Stimulated activated naive CD4-positive, alpha-beta T cell treated with Interleukin-2 at 50 U/mL for 16 hours (primary cell): ENCODE measurements around the gene NPTX2.

ENCODE experiments used
- DNase-seq: peaks from one replicate; lab custom pipeline; 2025; lab: John Stamatoyannopoulos, UW

Gene NPTX2

DNA sequence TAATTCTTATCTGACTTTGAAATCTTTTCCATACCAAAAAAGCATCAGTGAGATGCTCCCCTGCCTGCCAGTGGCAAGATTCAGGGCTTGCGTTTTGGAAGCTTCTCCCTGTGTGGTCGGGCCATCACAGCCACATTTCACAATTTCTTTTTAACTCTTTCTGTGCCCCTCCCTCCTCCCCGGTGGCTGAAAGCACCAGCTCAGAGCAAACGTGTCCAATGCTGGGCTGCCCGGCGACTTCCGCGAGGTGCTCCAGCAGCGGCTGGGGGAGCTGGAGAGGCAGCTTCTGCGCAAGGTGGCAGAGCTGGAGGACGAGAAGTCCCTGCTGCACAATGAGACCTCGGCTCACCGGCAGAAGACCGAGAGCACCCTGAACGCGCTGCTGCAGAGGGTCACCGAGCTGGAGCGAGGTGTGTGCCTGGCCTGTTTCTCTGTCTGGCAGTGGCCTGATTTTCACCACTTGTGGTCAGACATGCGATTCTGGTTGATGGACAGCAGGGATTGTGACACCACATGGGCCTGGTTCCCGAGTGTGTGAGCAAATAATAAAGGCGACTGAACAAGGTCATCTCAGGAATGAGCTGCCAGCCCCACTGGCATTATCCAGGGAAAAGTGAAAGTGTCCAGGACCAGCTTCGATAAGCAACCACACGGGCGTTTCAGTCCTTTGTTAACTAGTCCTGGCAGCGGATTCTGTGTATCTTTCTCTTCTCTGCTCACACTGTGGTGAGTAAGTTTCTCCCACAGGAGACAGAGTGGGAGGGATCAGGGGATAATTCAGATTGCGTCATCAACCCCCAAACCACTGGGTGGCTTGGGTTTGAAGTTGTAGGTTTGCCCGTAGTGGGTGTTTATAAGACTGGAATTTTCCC lies 2.6 kb downstream of the NPTX2 start:
- DNase-seq: no peak

DNA sequence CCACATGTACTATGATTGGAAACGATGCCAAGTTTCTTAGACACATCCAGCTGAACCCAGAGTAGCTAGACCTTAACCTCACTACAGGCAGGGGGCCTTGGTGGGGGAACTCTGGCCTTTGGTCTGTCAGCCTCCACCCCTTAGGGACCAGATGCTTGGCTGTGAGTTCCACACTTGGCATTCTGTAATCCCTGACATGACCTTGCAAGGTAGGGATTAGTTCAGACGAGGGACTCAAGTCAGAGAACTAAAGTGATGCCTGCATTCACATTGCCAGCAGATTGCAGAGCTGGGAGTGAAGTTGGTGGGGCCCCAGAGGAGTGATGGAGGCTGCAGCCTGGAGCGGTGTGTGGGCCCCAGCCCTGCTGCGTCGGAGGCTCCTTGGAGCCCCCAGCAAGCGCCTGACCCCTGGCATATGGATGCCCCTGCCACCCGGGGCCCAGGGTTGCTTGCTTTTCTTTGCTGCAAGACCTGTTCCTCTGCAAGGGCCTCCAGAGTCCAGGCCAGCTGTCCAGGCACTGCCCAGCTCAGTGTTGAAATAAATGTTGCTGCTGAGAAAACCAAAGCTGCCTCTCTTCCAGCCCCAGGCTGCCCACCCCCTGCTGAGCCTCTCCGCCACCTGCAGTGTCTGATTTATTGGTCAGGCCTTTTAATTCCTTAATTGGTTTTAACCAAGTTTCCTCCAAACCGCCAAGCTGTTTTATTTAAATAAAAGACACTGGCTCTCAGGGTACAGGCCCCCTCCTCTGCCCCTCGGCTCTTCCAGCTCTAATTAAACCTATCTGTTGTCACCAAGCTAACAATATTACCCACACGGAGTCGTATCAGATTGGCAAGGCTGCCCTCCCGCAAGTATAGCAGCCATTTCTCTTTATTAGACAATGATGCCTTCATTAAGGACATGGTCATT lies 4.7 kb downstream of the NPTX2 start:
- DNase-seq: no peak

DNA sequence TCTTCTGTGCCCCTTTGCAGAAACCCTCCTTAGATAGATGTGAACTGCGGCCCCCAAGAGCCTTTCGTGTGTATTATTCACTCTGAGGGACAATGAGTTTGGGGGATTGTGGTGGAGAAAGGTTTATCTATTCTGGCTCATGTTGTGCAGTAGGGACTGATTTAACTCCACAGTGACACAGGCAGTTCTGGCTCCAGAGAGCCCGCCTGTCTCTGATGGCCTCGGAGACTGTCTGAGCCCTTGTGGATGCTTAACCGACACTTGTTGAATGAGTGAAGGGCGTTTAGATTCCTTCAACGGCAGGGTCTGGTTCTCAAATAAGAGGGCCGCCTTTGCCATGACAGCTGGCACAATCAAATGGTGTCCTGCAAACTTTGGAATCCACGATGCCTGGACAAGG lies 5.8 kb downstream of the NPTX2 start:
- no peak for DNase-seq

DNA sequence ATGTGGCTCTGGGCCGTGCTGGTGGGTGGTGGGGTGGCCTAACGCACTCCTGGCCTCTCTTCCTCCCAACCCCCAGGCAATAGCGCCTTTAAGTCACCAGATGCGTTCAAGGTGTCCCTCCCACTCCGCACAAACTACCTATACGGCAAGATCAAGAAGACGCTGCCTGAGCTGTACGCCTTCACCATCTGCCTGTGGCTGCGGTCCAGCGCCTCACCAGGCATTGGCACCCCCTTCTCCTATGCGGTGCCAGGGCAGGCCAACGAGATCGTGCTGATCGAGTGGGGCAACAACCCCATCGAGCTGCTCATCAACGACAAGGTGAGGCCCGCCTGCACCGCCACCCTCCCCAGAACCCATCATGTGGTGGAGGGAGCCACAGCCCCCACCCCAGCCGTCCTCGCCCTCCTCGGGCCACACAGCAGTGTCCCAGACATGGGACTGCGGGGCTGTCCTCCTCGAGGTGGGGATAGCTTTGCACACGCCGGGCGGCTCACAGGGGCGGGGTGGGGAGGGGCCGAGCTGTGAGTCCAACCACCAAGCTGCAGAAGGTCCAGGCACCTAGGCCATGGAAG lies 7.8 kb downstream of the NPTX2 start:
- no peak for DNase-seq

DNA sequence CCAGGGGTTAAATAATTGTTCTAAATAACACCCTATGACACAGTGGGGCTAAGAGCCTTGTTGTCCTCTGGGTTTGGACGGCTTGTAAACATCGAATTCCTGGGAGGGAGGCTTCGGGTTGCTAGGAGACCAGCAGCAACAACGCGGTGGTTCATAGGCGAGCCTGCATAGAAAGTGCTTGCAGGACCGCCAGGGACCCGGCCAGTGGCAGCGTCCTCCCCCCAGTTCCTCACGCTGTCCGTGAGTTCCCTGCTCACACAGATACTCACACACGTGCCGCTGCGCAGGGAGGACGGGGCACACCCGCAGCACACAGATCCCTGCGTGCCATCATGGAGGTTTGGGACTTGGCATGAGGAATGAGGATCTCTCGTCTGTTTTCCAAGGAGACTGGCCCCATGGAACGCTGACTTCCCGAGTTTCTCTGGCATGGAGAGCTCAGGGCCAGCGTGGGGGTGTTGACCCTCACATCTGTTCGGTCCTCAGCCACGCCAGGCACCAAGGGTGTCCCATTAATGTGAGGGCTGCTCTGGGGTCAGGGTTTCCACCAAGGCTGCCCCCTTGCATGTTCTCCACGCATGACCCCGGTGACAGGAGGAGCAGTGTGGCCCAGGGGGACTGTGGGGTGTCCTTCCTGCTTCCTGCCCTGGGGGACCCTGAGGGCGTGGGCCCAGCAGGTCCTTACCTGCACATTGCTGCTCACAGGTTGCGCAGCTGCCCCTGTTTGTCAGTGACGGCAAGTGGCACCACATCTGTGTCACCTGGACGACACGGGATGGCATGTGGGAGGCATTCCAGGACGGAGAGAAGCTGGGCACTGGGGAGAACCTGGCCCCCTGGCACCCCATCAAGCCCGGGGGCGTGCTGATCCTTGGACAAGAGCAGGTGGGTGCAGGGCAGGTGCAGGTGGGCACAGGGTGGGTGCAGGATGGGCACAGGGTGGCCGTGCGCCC lies 9.7 kb downstream of the NPTX2 start:
- no peak for DNase-seq

DNA sequence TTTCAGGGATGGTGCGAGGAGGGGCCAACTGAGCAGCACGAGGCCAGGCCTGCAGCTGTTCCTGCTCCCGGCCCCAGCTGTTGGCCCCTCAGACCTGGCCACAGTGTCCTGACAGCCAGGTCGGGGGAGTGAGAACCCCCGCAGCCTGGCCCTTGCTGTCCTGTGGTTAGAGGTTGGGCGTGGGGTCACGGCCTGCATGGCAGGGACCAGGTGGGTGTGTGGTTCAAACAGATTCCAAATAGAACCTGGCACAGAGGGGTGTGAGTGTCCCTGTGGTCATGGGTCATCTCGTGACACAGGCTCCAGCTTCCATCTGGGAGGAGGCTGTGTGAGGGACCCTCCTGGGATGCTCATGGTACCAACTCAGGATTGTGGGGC lies 10.3 kb downstream of the NPTX2 start:
- no peak for DNase-seq

DNA sequence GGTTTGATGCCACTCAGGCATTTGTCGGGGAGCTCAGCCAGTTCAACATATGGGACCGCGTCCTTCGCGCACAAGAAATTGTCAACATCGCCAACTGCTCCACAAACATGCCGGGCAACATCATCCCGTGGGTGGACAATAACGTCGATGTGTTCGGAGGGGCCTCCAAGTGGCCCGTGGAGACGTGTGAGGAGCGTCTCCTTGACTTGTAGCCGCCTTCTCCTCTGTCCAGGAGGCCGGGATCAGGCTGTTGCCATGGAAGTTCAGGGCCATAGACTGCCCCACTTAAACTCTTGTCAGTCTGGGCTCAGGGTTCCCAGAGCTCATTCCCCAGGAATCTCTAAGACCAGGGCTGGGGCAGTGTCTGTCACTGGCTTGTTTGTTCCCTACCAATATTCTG lies 11.3 kb downstream of the NPTX2 start:
- DNase-seq: no peak

DNA sequence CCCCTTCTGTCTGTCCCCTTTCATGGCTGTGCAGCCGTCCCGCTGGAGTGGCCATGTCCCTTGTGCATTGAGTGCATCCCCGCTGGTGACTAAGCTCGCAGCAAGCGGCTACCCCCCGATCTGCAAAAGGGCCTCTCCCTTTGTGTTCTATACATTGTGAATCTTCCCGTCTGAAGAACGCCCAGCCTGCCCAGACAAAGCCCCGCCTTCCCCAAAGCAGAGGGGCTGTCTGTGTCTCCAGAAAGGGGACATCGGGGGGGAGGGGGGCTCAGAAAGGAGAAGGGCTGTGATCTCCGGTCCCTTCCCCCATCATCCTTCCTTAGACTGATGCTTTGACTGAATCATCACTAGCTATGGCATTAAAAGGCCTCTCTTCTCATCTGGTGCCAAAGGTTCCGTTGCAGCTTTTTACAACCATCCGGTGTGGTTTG lies 11.9 kb downstream of the NPTX2 start:
- DNase-seq: no peak

DNA sequence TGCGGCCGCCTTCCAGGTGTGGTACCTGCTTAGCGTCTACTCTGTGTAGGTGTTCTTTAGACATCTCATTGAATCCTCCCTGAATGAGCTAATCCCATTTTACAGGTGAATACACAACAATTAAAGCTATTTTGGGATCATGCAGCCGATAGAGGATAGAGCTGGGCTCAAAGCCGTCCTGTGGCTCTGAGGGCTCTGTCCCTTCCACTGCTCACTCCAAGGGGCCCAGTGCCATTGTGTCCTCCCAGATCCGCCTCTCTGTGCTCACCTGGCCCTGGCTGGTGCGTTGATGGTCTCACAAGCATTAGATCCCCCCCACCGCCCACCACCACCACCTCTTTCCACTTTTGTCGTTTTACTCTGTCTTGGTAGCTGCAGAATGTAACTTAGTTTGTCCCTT lies 13.1 kb downstream of the NPTX2 start:
- DNase-seq: no peak

DNA sequence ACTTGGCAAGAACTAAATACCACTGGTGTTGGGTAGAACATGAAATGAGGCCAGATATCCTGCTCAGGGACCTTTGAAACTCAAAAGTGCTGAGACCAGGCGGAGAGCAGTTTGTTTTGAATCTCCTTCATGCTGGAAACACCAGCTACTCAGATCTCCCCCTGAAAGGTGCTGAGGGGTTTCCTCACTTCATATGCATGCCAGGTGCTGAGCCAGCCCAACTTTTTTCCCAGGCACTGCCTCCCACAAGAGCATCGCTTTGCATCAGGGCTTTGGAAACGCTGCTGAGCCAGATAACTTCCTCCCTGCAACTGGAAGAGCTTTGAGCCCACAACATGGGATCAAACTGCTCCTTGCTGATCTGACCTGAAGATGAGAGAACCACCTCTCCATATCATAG lies 13.7 kb downstream of the NPTX2 start:
- DNase-seq: no peak

DNA sequence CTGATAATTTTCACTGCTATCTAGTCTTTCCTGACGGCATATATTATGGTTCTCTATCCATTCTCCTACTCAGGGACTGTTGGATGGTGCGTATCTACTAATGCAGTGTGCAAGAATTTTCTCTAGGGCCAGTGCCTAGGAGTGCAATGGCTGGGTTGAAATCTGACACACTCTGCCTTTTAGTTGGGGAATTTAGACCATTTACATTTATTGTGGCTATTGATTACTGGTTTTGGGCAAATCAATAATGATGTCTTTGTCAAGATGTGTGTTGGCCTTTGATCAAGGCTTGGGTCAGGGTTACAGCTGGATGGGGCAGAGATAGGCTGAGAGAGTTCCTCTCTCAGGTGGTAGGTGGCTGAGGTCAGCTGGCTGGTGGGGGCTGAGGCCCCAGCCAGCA lies 21.8 kb downstream of the NPTX2 start:
- no peak for DNase-seq

DNA sequence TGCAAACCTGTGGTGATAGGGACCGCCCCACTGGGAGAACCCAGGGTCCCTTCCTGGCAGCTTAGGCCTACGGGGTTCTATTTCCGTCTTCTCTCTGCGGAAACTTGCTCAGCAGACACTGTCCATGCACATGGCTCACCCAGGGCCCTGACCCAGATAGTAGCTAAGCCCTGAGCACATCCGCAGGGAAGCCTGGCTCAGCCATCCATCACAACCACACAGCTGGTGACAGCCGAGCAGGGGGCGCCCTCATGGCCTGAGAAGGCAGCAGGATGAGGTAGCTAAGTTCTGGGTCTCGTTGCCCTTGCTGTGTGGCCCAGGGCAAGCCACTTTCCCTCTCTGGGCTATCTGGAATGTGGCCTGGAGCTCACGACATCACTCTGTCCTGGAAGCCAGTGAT lies 23.3 kb downstream of the NPTX2 start:
- DNase-seq: no peak

DNA sequence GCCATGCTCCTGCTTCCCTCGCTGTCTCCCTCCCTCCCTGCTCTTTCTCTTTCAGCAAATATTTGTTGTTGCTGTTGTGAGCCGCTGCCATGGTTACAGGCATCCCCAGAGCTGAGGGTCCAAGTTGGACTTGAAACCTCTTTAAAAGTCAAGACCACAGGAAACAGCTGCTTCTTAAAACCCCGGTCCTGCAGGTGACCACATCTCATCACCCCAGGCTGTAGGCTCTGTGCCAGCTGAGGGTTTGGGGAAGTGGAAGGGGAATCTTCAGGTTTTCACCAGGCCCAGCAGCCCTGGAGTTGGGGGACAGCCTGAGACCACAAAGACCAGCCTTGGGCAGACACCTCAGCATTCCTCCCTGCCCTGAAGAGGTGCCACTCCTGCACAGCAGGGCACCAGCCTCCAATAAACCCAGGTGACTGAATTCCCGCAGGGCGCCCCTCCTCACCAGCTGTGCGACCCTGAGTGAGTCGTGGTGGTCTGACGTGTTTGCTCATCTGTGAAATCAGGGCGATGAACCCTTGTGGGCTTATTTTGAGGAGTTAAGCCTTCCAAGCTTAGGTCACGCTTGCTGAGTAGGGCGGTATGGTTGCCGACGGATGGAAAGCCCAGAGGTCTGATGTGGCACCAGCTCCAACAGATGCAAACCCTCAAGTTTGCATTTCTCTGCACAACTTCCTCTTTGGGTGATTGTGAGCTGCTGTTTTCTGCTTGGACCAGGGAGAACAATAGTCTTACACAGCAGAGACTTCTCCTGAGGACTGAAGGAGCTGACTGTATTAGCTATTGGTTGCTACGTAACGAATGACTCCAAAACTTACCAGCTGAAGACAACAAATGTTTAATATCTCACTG lies 24.8 kb downstream of the NPTX2 start:
- DNase-seq: no peak

DNA sequence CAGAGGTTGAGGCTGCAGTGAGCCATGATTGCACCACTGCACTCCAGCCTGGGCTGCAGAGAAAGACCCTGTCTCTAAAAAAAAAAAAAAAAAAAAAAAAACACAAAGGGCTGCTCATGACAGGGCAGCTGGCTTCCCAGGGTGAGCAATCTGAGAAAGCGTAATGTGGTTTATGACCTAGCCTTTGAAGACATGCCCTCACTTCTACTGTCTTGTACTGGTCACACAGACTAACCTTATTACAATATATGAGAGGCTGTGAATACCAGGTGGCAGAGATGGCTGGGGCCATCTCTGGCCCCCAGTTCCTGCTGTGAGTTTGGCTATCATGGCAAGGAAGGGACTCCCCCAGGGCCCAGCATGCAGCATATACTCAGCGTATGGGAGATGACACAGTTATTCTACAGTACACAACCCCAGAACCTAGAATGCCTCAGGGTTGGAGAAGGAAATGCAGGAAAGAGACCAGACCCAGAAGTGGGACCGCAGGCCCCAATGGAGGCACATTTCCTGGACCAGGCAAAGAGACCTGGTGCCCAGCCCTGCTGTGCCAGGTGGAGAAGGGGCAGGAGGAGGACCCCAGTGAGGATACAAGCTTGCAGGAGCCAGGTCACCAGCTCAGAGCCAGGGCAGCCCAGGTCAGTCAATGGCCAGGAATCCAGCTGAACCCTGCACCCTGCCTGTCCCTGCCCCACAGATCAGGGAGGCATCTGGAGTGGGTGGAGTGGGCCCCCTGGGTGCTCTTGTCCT lies 26.3 kb downstream of the NPTX2 start:
- DNase-seq: no peak

DNA sequence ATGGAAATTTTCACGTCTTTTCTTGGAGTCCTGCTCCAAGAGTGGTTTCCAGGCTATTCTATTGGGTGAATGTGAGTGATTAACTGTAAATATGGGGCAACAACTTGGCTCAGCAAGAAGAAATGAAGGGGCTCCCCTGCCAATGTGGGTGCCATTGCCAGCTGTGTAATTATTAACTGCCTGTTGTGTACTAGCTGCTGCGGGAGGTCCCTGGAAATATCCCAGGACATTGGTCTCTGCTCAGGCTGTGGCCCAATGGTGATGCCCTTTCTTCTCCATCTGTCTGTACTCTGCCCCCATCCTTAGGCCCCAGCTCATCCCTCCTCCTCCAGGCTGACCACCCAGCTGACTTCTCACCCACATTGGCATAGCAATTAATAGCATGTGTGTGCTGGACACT lies 29.4 kb downstream of the NPTX2 start:
- no peak for DNase-seq

DNA sequence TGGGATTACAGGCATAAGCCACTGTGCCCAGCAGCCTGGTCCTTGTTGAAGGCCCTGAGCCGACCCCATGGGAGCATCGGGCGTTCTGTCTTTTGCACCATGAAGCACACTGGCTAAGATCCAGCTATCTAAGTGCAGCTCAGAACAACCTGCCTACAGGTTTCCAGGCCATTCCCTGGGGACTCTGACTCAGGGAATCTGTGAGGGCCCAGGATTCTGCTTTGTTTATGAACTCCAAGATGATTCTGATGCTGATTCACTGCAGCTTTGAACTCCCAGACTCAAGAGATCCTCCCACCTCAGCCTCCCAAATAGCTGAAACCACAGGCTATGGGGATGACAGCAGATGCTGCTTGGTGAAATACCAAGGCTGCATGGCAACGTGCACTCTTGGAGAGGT lies 30.2 kb downstream of the NPTX2 start:
- DNase-seq: no peak

DNA sequence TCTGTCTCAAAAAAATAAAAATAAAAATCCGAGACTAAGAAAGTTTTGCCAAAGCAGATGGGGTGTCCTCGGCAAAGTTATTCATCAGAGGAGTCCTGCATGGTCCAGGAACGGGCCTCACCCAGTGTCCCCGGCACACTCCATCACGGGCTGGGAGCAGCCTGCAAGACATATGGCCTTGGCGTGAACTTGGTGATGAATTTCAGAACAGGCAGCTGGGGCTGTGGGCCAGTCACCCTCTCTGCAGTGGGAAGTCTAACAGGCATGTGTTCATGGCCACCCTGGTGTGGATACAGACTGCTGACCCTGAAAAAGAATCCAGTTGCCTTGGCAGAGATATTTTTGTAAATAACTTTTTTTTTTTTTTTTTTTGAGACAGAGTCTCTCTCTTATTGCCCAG lies 34.7 kb downstream of the NPTX2 start:
- DNase-seq: no peak

DNA sequence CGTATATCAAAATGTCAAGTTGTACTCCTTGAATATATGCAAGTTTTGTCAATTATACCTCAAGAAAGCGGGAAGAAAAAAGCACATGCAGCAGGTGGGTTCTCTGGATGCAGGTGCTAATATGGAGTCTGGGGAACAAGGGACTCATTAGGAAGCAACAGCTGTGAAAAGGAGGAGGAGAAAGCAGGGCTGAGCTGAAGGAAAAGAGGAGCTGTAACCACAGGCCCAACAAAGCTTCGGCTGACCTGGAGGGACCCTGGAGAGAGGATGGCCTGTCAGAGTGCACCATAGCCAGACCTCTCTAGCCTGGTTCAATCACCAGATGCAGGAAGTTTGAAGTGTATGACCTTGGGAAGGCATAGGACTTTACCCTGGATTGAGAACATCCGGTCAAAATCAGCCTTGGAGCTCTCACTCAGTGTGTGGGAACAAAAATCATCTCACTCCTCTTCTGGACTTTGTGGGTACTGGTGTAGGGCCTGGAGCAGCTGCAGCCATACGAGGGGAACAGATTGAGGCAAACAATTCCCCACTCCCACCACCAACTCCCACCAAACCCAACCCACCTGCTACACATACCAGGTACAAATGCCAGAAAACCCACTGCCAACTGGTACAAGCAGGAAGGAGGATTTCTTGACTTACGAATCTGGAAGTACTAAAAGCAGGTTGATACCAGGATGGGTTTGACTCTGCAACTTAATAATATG lies 36.7 kb downstream of the NPTX2 start:
- no peak for DNase-seq

DNA sequence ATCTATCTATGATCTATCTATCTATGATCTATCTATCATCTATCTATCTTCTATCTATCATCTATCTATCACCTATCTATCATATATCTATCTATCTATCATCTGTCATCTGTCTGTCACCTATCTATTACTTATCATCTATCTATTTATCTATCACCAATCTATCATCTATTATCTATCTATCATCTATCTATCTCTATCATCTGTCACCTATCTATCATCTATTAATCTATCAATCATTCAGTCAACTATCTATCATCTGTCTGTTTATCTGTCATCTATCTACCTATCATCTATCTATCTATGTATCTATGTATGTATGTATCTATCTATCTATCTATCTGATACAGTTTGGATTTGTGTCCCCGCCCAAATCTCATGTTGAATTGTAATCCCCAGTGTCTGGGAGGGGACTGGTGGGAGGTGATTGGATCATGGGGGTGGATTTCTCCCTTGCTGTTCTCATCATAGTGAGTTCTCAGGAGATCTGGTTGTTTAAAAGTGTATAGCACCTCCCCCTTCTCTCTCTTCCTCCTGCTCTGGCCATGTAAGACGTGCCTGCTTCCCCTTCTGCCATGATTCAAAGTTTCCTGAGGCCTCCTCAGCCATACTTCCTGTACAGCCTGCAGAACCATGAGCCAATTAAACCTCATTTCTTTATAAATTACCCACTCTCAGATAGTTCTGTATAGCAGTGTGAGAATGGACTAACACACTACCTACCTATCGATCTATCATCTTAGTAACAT lies 37.6 kb downstream of the NPTX2 start:
- DNase-seq: no peak
